SU-DHL-6 (cell line): Measurements from ENCODE around the gene NUP210.

Experiments used
- H2AFZ ChIP-seq: fragments of 200-600 bp; sonication (generic); 2 replicates; pipeline ENCODE4 v1.6.1; 2014; ENCODE audit warnings: low read depth, mild to moderate bottlenecking, moderate library complexity, mixed read lengths, antibody characterized with exemption, low read length; ENCODE audit not compliant: severe bottlenecking
- H3F3A ChIP-seq: fragments of 200-600 bp; shearing (Covaris generic); 2 replicates; pipeline ENCODE4 v1.6.0; 2016; ENCODE audit warnings: antibody characterized with exemption, mild to moderate bottlenecking; ENCODE audit not compliant: insufficient read depth
- H3K27ac ChIP-seq: fragments of 200-600 bp; sonication (generic); 2 replicates; pipeline ENCODE4 v1.5.1; 2016; ENCODE audit warnings: low read depth, mild to moderate bottlenecking, low read length, moderate library complexity, mixed read lengths
- H3K27me3 ChIP-seq: fragments of 200-600 bp; sonication (generic), shearing (Covaris generic); 2 replicates; pipeline ENCODE4 v1.6.0; 2014; ENCODE audit warnings: mild to moderate bottlenecking, low read length
- H3K36me3 ChIP-seq: fragments of 200-600 bp; sonication (generic); 2 replicates; pipeline ENCODE4 v1.6.1; 2014; ENCODE audit warnings: mild to moderate bottlenecking, low read length, mixed read lengths
- H3K4me2 ChIP-seq: fragments of 300-600, 200-600 bp; shearing (Covaris generic), sonication (generic); 2 replicates; pipeline ENCODE4 v1.6.0; 2014; ENCODE audit warnings: low read length, low read depth, mild to moderate bottlenecking; ENCODE audit not compliant: poor library complexity, severe bottlenecking
- H3K4me3 ChIP-seq: fragments of 200-600 bp; sonication (generic); 2 replicates; pipeline ENCODE4 v1.5.1; 2014; ENCODE audit warnings: antibody characterized with exemption, low read length, mild to moderate bottlenecking, mixed read lengths; ENCODE audit not compliant: insufficient read depth, poor library complexity, severe bottlenecking
- H3K79me2 ChIP-seq: fragments of 200-600 bp; sonication (generic); 2 replicates; pipeline ENCODE4 v1.6.1; 2014; ENCODE audit warnings: mild to moderate bottlenecking, low read length, moderate library complexity; ENCODE audit not compliant: insufficient read depth
- H3K9ac ChIP-seq: fragments of 200-600 bp; sonication (generic); 2 replicates; pipeline ENCODE4 v1.7.0; 2014; ENCODE audit warnings: mild to moderate bottlenecking, low read length
- H3K9me2 ChIP-seq: fragments of 200-600 bp; sonication (generic); replicated peaks from 2 replicates; pipeline ENCODE4 v1.6.1; 2014; ENCODE audit warnings: low read length; ENCODE audit not compliant: insufficient read depth
- H3K9me3 ChIP-seq: fragments of 200-600 bp; sonication (generic); 2 replicates; pipeline ENCODE4 v1.6.1; 2014; ENCODE audit warnings: low read length, mixed read lengths; ENCODE audit not compliant: insufficient read depth
- H4K20me1 ChIP-seq: fragments of 200-600 bp; sonication (generic); 2 replicates; pipeline ENCODE4 v1.6.1; 2014; ENCODE audit warnings: low read depth, mild to moderate bottlenecking, antibody characterized with exemption, low read length, moderate library complexity, mixed read lengths
- EZH2phosphoT487 ChIP-seq: fragments of 200-600 bp; sonication (generic), shearing (Covaris generic); conservative IDR thresholded peaks from 2 replicates; pipeline ENCODE4 v1.6.1; 2018; ENCODE audit warnings: mild to moderate bottlenecking, antibody characterized with exemption, low read length, moderate library complexity, mixed read lengths
- TF ChIP-seq, protein P1 (sequence below): fragments of 200-600 bp; sonication (generic); IDR thresholded peaks from one replicate; pipeline ENCODE4 v1.5.1; 2017; ENCODE audit warnings: antibody characterized with exemption, mild to moderate bottlenecking, low read length, moderate library complexity; ENCODE audit not compliant: insufficient read depth, poor library complexity, severe bottlenecking

Gene NUP210

GRCh38 chr3:13292375-13292774 is 127.7 kb downstream of the NUP210 start:
- no peak overlapping the region for H3K4me3 ChIP-seq
- no peaks in the 10 kb centered on the region for H3K9me2 ChIP-seq
- H3K4me2 ChIP-seq, result no peak overlapping the region
- H4K20me1 ChIP-seq, result no peaks in the 10 kb centered on the region
- no peak for TF ChIP-seq EZH2phosphoT487
- TF ChIP-seq, protein P1, sequence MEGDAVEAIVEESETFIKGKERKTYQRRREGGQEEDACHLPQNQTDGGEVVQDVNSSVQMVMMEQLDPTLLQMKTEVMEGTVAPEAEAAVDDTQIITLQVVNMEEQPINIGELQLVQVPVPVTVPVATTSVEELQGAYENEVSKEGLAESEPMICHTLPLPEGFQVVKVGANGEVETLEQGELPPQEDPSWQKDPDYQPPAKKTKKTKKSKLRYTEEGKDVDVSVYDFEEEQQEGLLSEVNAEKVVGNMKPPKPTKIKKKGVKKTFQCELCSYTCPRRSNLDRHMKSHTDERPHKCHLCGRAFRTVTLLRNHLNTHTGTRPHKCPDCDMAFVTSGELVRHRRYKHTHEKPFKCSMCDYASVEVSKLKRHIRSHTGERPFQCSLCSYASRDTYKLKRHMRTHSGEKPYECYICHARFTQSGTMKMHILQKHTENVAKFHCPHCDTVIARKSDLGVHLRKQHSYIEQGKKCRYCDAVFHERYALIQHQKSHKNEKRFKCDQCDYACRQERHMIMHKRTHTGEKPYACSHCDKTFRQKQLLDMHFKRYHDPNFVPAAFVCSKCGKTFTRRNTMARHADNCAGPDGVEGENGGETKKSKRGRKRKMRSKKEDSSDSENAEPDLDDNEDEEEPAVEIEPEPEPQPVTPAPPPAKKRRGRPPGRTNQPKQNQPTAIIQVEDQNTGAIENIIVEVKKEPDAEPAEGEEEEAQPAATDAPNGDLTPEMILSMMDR, result no peak
- no peak overlapping the region for H3K27ac ChIP-seq
- H3F3A ChIP-seq, result no peaks in the 10 kb centered on the region
- no peak overlapping the region for H3K9ac ChIP-seq
- H3K27me3 ChIP-seq, result no peaks in the 10 kb centered on the region
- H3K9me3 ChIP-seq, result peaks cover 2% of the 10 kb centered on the region; the same call in 1 of the 2 replicates
- no peaks in the 10 kb centered on the region for H3K36me3 ChIP-seq
- no peak overlapping the region for H2AFZ ChIP-seq
- no peaks in the 10 kb centered on the region for H3K79me2 ChIP-seq

GRCh38 chr3:13290941-13291340 is 129.2 kb downstream of the NUP210 start:
- H3K36me3 ChIP-seq, result no peaks in the 10 kb centered on the region
- H2AFZ ChIP-seq, result no peak overlapping the region
- no peaks in the 10 kb centered on the region for H4K20me1 ChIP-seq
- no peak overlapping the region for H3K9ac ChIP-seq
- H3K9me3 ChIP-seq, result peaks cover 15% of the 10 kb centered on the region; the same call in 1 of the 2 replicates
- no peak overlapping the region for H3K27ac ChIP-seq
- no peak overlapping the region for H3K4me3 ChIP-seq
- TF ChIP-seq EZH2phosphoT487, result no peak
- TF ChIP-seq, protein P1, result no peak
- no peak overlapping the region for H3K4me2 ChIP-seq
- H3K27me3 ChIP-seq, result no peaks in the 10 kb centered on the region
- no peaks in the 10 kb centered on the region for H3K79me2 ChIP-seq
- no peaks in the 10 kb centered on the region for H3K9me2 ChIP-seq
- no peaks in the 10 kb centered on the region for H3F3A ChIP-seq

DNA sequence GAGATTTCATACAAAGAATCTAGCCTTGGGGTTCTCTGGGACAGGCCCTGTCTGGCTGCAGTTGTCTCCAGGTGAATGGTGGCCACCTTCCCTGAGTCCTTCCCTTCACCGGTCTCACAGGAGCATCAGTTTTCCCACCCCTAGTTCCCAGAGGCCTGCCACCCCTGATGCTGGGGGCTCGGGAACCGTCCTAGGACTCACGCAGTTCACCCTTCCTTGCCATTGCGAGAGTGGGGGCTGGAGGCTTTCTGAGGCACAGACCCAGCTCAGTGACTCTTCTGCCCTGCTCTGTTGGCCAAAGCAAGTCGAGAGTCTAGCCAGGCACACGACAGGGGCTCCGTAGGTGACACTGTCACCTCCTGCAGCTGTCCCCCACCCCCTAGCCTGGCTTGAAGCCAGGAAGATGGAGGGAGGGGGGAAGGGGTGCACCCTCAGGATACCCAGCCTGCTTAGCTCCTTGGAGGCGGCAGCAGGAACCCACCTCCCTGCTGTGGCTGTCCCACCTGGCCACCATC is 130.3 kb downstream of the NUP210 start:
- H3K27ac ChIP-seq, result no peak overlapping the region
- peaks cover 15% of the 10 kb centered on the region; the same call in 1 of the 2 replicates for H3K9me3 ChIP-seq
- no peaks in the 10 kb centered on the region for H3K36me3 ChIP-seq
- H3K9ac ChIP-seq, result no peak overlapping the region
- no peaks in the 10 kb centered on the region for H3K27me3 ChIP-seq
- no peaks in the 10 kb centered on the region for H3F3A ChIP-seq
- no peak overlapping the region for H3K4me2 ChIP-seq
- no peaks in the 10 kb centered on the region for H3K9me2 ChIP-seq
- no peak overlapping the region for H3K4me3 ChIP-seq
- TF ChIP-seq EZH2phosphoT487, result no peak
- TF ChIP-seq, protein P1, result no peak
- H4K20me1 ChIP-seq, result no peaks in the 10 kb centered on the region
- no peak overlapping the region for H2AFZ ChIP-seq
- no peaks in the 10 kb centered on the region for H3K79me2 ChIP-seq
